ENCODE results near the gene DMD.

DMD gene

DNA sequence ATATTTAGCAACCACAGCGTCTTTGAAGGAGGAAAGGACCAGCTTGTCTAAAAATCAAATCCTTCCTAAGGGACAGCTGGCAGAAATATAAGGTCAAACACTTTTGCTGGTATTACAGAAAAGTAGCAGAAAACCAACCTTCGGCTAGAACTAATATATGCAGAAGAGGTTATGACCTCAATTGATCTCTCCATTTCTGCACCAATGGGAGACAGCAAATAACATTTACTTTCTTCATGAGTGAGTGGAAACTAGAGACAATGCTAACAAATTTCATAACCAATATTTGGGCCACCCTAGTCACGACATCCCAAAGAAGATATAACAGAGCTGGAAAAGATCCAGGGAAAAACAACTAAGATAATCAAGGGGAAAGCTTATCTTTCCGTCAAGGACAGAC, 1892.5 kb downstream of the DMD start:
- DNase-seq = no peak

DNA sequence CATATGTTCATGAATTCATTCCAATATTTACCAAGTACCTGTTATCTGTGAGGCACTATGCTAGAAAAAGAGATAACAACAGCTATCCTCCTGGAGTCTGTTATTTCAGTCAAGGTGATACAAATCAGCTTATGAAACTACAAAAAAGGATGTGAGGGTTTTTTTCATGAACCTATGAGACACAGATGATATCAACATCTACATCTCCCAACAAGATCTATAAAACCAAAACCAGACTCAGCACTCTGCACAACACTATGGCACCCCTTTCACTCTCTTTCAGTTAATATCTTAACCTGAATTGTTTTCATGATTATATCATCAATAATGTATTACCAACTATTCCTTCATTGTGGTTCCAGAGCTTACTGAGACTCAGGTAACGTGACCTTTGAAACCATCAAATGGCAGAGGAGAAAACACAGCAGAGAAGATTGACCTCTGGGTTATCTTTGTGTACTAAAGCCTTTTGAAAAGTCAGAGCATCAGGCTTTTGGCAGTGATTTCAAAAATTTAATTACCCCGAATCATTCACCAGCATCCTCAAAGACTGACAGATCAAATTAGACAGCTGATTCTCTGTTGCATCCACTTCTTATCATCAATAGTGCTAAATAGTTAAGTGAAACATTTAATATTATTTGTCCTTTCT, 1894.9 kb downstream of the DMD start:
- DNase-seq = no peak

DNA sequence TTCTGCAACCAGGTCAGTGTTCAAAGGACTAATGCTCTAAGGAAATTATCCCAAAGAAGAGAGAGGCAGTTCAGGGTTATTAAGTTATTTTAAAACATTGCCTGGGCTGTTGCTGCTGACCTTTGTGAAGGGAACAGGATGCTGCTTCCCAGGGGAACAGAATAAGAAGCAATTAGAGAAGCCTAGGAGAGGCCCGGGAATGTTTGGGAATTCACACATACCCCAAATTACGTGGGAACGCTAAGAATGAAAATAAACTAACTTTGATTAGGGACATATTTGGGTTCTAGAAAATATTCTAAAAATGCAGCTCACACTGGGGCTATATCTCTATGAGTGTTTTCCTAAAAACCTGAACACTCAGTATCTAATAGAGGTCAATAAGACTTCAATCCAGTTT, 1896.4 kb downstream of the DMD start:
- DNase-seq = peak; percentile 1

GRCh38 chrX:31307952-31308351, 1903.4 kb downstream of the DMD start:
- no peak for DNase-seq

DNA sequence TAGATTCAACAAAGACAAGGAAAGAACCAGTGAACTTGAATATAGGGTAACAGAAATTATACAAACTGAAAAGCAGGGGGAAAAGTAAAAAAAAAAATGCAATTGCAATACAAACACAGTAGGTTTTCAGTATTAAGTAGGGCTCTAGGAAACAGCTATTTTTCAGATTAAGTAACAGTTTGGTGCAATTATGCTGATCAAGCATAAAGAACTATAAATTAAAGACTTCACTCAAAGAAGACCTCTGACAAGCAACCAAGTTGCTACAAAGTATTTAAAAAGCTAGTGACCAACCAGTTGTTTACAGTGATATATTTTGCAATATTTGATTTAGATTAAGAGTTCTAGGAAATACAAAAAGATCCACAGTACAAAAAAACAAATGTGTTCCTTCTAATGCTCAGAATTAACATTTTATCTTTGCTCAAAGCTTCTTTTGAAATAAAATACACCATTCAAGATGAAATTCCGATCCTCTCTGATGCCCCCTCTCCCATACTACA, 1908.7 kb downstream of the DMD start:
- DNase-seq = no peak

DNA sequence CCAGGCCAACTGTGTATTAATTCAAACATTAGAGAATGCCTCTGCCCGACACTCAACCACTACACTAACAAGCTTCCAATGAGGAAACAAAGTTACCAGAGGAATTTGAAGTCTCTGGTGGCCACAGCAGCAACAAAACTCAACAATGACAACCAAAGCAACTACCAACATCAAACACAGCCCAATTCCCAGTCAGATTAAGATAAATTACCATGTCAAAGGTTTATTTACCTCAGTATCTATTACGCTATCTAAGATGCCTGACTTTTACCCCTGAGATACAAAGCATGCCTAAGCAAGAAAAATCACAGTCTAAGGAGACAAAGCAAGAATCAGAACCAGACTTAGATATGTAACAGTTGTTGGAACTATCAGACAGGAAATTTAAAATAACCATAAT, 1909.4 kb downstream of the DMD start:
- no peak for DNase-seq

DNA sequence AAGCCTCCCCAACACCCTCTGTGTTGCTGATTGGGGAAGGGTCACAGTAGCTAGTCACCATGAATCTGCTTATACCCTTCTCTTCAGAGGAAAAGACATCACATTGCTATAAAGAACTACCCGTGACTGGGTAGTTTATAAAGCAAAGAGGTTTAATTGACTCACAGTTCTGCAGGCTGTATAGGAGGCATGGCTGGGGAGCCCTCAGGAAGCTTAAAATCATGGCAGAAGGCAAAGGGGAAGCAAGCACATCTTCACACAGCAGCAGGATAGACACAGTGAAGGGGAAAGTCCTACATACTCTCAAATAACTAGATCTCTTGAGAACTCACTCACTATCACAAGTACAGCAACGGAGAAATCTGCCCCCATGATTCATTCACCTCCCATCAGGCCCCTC, 1910.1 kb downstream of the DMD start:
- DNase-seq = no peak

DNA sequence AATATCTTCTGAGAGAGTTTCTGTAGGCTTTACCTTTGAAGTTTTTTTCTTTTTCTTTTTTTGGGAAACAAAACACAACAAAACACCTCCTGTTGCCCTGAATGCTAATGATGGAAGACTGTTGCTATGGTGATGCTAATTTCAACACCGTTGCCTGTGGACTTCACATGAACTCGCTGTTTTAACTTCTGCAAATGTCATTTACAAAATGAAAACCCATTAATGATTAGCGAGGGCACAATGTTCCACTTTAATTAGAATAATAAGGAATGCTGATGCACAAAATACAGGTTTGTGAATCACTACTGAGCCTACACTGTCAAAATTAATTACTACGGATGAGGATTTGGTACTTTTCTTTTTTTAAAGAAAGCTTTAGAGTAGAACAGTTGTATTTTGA, 1912.4 kb downstream of the DMD start:
- DNase-seq = no peak

- DNase-seq = no peak
These were observed 1913.5 kb downstream of the DMD start for GRCh38 chrX:31297881-31298280.

GRCh38 chrX:31294475-31294874, 1916.9 kb downstream of the DMD start:
- DNase-seq = no peak

DNA sequence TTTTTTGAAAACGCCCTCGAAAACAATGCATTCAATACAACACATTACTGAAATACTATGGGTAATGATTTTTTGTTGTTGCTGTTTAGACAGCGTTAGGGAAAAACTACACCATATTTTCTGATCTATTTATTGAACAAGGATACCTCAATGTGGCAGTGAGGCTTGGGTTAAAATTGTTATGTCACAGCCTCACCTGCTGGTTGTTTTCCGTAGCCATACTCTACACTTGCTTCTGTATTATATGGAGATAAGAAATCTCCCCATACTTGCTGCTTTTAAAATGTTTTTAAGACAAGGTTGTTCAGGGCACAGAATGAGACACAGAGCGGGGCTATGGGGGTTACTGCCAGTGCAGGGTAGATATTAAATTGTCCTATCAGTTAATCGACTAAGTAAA, 1917.9 kb downstream of the DMD start:
- DNase-seq = peak; percentile 2

DNA sequence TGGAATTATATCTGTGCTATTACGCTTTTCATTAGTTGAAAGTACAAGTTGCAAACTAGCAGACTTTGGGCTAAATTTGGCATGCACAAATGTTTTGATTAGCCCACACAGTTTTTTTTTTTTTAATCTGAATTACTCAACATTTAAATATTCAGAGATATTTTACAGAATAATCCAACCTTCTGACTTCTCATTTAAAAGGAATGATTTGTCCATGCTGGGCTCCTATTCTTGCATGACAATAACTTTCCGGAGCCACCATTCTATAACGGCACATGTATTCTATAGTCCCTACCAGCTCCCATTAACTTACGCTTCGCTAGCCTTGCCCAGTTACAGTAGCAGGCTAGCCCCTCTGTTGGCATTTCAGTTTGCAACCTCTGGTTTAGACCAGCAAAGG, 1920.2 kb downstream of the DMD start:
- no peak for DNase-seq

DNA sequence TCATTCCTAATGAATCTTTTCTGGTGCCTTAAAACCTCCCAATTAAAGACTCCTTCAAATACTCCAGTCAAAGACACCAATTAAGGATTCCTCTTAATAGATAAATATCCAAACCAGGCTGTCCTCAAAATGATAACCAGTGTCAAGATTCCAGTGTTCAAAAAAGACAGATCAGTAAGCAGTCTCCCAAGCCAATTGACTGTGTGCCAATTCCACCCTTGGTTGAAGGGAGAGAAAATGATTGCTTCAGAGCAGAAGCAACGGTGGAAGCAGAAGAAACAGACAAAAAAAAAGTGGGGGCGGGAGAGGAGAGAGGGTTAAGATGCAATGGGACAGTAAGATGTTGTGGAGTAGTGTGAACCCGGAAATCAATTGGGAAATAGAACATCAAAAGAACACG, 1923.5 kb downstream of the DMD start:
- no peak for DNase-seq

DNA sequence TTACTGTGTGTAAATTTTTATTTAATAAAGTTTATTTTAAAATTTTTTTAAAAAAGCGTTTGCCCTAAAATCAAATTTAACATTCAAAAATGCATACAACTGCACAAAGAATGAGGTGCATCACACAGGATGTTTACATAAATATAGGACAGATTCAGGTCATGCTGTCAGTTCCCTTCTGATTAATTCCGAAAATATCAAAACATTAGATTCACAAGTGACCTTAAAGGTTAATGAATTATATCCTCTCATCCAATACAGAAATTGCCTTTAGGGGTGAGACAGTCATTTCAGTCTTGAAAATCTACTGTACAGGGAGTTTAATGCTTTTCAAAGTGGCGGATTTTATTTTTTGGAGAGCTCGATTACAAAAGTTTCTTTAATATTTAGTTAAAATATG, 1930.8 kb downstream of the DMD start:
- DNase-seq = no peak

- peak; percentile 45 for DNase-seq
These were observed 1932.0 kb downstream of the DMD start for GRCh38 chrX:31279359-31279758.

GRCh38 chrX:31272472-31272775, 1938.9 kb downstream of the DMD start:
- no peak for DNase-seq

DNA sequence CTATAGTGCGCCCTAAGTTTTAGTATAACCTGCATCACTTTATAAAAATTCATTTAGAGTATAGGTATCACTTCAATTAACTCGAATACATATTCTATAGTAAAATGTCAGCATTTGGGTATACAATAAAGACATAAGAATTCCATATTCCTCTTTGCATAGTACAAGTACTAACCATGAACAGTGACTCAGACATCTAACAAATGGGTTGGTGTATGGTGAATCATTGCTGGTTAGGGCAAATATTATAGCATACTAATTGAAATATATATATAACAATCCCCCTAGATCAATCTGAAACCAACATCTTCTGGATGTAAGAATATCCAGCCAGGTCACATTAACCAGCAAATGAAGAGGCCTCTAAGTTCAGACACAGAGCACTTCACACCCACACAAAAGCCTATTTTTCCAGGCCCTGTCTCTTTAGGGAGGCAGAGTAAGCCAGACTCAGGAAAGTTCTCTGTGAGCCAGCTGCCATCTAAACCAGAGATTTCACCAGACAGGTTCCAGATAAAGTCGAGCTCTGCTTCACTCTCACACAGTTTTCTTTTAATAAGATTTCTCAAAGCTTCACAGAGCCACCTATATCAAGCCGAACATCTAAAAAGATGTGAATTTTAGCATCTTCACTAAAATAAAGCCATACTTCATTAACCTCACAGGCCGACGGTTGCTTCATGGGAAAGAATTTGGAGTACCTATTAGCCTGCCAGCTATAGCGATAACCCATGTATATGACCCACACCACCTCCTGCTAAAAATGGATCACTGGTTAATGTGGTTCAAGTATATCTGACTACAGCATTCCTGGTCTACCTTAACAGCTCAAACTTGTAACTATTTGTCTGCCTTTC, 1939.5 kb downstream of the DMD start:
- DNase-seq = no peak

- no peak for DNase-seq
These were observed 1941.4 kb downstream of the DMD start for GRCh38 chrX:31269914-31270313.

DNA sequence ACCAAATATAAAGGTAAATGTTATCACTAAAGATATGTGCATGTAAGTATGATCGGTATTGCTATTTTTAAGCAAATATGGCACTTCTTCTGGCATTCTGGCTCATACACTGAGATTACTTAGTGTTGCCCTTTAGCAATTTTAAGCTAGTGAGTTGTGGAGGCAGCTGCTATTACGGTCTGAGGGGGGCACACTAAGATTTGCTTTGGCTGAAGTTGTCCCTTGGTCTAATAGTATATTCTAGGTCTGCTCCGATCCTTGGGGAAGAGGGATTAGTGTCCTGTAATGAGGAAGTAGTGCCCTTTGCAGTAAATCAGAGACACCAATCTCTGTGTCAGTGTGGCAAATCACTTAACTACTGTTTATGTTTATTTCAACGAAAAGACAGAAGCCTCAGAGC, 1943.0 kb downstream of the DMD start:
- DNase-seq = peak; percentile 72

DNA sequence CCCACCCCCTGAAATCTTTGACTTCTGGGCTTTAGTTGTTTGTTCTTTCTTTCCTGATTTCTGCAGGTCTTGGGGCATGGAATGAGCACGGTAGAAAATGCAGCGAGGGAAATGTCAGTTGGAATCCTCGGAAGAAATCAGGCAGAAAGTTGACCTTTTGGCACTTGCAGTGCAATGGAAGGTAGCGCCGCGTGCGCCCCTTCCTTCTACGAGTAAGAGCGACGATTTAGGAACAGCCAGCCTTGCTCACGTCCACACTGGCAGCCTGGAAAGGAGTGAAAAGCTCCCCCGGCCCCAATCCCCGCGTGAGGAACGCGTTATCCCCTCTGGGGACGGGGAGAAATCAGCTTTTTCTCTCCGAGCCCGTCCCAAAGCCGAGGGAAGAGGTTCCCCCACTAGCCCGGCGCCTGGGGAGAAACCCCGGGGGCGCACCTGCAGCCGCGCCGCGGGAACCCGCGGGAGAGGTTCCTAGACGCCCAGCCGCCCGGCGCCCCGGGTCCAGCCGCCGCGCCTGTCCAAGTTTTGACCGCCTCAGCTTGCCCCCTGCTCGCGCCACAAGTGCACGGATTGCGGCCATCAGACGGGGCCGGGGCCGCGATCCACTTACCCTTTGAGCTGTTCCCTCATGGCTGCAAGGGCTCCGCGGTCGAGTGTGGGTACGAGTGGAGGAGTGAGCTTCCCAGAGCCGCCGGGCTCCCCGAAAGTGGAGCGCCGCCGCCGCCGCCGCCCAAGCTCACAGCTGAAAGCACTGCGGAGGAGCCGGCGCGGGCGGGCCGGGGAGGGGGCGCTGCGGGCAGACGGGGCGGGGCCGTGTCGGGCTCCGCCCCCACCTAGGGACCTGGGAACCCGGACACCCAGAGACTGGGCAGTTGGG, 1944.9 kb downstream of the DMD start:
- DNase-seq = peak; percentile 19

- no peak for DNase-seq
These were observed 1946.0 kb downstream of the DMD start for GRCh38 chrX:31265383-31265782.

DNA sequence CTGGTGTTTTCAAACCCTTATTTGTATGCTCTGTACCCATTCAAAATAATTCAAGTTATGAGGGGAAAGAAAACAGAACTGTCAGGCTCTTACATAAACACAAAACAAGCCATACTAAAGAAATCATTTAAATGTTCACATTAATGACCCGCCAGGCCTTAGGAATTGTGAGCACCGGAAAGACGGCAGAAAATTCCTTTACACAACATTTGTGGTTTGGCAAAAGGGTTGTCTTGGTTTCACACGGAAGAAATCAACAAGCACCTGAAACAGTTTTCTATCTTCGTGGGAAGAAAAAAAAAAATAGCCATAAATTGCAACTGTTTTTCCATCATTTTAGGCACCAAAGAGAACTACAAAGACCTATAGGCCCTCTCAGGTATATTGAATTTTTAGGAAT, 1951.0 kb downstream of the DMD start:
- DNase-seq = no peak

DNA sequence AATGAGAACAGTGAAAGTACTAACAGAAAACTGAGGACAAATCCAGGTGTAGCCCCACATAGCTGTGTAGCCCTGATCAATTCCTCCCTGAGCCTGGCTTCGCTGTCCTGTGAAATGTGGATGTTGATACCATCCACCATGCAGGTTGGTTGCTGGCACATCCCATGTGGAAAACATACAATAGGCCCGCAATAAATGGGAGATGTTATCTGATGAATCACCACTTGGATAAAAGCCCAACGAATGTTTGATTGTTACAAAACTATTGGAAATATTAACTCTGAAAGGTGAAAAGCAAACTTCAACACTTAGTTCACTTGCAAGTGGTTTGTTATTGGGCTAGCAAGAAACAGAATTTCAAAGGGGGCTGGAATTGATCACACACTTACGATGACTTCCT, 1953.2 kb downstream of the DMD start:
- no peak for DNase-seq

Data from NCI-H82 (cell line).